ENCODE data around the gene CNTNAP2.

The CNTNAP2 gene

GRCh38 chr7:148148456-148148855 is 2031.9 kb downstream of the CNTNAP2 start:
- no peak for FAIRE-seq
- TF ChIP-seq SPI1 (IDR thresholded peaks at IDR 0.05; ENCODE audit: low read depth, low read length) (no peak), PAX5 (IDR thresholded peaks at IDR 0.05; ENCODE audit: insufficient read depth, low read length, severe bottlenecking) (no peak), POLR2AphosphoS5 (IDR thresholded peaks at IDR 0.05; ENCODE audit: low read depth, low read length) (no peak), TAF1 (IDR thresholded peaks at IDR 0.05; ENCODE audit: low read depth, low read length) (no peak), POLR2A (IDR thresholded peaks at IDR 0.05; ENCODE audit: low read depth, low read length) (no peak), POU2F2 (IDR thresholded peaks at IDR 0.05; ENCODE audit: low read depth, low read length) (no peak)
- DNase-seq (ENCODE audit: insufficient read length, low spot score) = no peak

DNA sequence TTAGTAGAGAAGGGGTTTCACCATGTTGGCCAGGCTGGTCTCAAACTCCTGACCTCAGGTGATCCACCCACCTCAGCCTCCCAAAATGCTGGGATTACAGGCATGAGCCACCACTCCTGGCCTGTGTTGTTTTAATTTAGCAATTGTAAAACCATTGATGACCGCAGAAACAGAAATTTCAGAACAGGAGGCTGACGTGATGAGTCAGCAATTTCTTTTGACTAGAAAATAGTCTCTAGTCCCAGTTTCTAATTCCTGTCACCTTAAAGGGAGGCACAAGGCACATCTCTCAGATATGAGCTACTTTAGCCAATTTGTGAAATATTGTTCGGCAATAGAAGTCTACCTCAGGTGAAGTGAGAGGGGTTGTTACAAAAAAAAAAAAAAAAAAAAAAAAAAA is 2033.1 kb downstream of the CNTNAP2 start:
- FAIRE-seq (no peak), DNase-seq (ENCODE audit: insufficient read length, low spot score) (no peak)
- TF ChIP-seq POLR2AphosphoS5 (IDR thresholded peaks at IDR 0.05; ENCODE audit: low read depth, low read length) = no peak
- TF ChIP-seq TAF1 (IDR thresholded peaks at IDR 0.05; ENCODE audit: low read depth, low read length) = no peak

DNA sequence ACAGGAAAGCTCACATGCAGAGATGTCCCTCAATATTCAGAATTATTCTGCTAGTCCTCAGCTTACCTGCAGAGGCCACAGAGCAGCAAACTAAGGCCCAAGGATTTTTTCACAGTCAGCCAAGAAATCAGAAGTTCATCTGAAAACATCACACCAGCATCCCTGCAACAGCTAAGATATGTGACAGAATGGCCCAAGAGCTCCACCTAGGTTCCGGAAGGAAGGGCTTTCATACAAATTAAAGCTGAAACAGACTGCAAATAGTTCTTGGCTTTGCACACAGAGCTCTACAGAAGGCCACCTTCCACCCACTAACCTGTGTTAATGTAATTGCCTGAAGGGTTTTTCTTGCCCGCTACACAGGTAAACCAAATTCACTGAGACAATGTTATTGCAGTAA is 2035.2 kb downstream of the CNTNAP2 start:
- DNase-seq (ENCODE audit: insufficient read length, low spot score) (no peak), FAIRE-seq (no peak)
- TF ChIP-seq PAX5 (IDR thresholded peaks at IDR 0.05; ENCODE audit: insufficient read depth, low read length, severe bottlenecking) = no peak
- TF ChIP-seq TAF1 (IDR thresholded peaks at IDR 0.05; ENCODE audit: low read depth, low read length) = no peak
- no peak for TF ChIP-seq SPI1 (IDR thresholded peaks at IDR 0.05; ENCODE audit: low read depth, low read length)
- no peak for TF ChIP-seq POLR2A (IDR thresholded peaks at IDR 0.05; ENCODE audit: low read depth, low read length)
- no peak for TF ChIP-seq POLR2AphosphoS5 (IDR thresholded peaks at IDR 0.05; ENCODE audit: low read depth, low read length)
- TF ChIP-seq POU2F2 (IDR thresholded peaks at IDR 0.05; ENCODE audit: low read depth, low read length) = no peak

DNA sequence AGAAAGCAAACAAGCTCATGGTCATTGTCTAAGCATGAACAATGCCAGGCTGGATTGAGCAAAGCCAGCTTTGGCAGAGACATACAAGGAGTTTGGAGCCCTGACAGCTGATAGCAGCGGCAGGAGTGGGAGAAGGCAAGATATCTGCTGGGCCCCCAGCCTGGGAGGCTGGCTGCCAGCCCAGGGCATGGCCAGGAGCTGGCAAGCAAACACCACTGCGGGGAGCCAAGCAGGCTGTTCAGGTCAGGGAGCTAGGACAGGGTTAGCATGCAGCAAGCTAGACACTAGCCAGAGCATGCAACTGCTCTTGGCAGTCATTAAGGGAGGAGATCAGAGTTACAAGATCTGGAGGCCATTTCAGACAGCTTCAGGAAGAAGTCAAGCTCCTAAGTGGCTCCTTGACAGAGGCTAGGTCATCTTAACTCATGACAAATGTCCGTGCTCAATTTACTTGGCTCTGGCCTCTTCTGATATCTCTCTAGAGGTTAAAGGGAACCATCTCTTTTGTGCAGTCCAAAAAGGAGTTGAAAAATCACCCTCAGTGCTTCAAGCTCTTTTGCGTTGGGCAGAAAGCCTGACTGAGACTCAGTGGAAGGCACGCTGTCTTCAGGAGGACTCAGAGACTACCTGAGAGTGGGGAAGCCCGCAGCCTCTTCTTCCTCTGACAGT is 2037.1 kb downstream of the CNTNAP2 start:
- no peak for DNase-seq (ENCODE audit: insufficient read length, low spot score)
- no peak for FAIRE-seq
- TF ChIP-seq POU2F2 (IDR thresholded peaks at IDR 0.05; ENCODE audit: low read depth, low read length) = no peak
- TF ChIP-seq PAX5 (IDR thresholded peaks at IDR 0.05; ENCODE audit: insufficient read depth, low read length, severe bottlenecking) = no peak
- TF ChIP-seq SPI1 (IDR thresholded peaks at IDR 0.05; ENCODE audit: low read depth, low read length) = no peak
- no peak for TF ChIP-seq POLR2A (IDR thresholded peaks at IDR 0.05; ENCODE audit: low read depth, low read length)
- TF ChIP-seq POLR2AphosphoS5 (IDR thresholded peaks at IDR 0.05; ENCODE audit: low read depth, low read length) = no peak
- no peak for TF ChIP-seq TAF1 (IDR thresholded peaks at IDR 0.05; ENCODE audit: low read depth, low read length)

GRCh38 chr7:148155000-148155399 is 2038.4 kb downstream of the CNTNAP2 start:
- no peak for DNase-seq (ENCODE audit: insufficient read length, low spot score)
- TF ChIP-seq SPI1 (IDR thresholded peaks at IDR 0.05; ENCODE audit: low read depth, low read length) = no peak
- no peak for TF ChIP-seq POU2F2 (IDR thresholded peaks at IDR 0.05; ENCODE audit: low read depth, low read length)
- no peak for TF ChIP-seq PAX5 (IDR thresholded peaks at IDR 0.05; ENCODE audit: insufficient read depth, low read length, severe bottlenecking)
- TF ChIP-seq POLR2A (IDR thresholded peaks at IDR 0.05; ENCODE audit: low read depth, low read length) = no peak
- TF ChIP-seq TAF1 (IDR thresholded peaks at IDR 0.05; ENCODE audit: low read depth, low read length) = no peak
- TF ChIP-seq POLR2AphosphoS5 (IDR thresholded peaks at IDR 0.05; ENCODE audit: low read depth, low read length) = no peak
- no peak for FAIRE-seq

DNA sequence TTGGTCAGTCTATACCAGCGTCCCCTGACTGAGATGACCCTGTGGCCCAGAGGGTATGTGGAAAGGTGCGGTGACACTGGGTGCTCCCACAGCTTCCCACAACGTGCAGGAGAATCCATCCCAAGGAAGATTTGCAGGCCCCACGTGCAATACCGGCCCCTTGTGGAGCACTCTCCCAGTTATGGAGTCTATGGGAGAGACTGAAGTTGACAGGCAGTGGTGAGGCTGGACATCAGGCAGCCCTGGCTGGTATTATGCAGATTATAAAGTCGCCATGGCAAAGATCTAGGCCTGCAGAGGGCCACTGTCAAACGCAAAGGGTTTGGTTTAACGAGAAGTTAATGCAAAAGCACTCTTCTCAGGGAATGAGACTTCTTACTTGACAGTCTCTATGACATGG is 2039.2 kb downstream of the CNTNAP2 start:
- FAIRE-seq (no peak), DNase-seq (ENCODE audit: insufficient read length, low spot score) (no peak)
- TF ChIP-seq TAF1 (IDR thresholded peaks at IDR 0.05; ENCODE audit: low read depth, low read length) (no peak), POLR2AphosphoS5 (IDR thresholded peaks at IDR 0.05; ENCODE audit: low read depth, low read length) (no peak), SPI1 (IDR thresholded peaks at IDR 0.05; ENCODE audit: low read depth, low read length) (no peak), PAX5 (IDR thresholded peaks at IDR 0.05; ENCODE audit: insufficient read depth, low read length, severe bottlenecking) (no peak), POLR2A (IDR thresholded peaks at IDR 0.05; ENCODE audit: low read depth, low read length) (no peak), POU2F2 (IDR thresholded peaks at IDR 0.05; ENCODE audit: low read depth, low read length) (no peak)

GRCh38 chr7:148156233-148156632 is 2039.6 kb downstream of the CNTNAP2 start:
- DNase-seq (ENCODE audit: insufficient read length, low spot score) (no peak), FAIRE-seq (no peak)

DNA sequence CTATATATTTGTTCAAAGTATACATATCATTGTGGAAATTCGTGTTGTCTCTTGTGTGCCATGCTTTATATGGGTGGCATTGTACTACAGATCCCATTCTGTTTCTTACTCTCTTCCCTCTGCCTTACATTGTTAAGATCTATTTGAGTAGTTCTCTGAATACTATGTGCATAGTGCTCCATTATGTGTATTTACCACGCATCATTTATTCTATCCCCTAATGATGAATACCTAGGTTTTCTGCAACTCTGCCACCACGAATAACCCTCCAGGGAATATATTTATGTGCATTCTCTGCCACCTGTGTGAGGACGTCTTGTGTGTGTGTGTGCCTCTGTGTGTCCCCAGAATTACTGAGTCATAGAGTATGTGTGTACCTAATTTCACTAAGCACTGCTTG is 2042.7 kb downstream of the CNTNAP2 start:
- no peak for FAIRE-seq
- DNase-seq (ENCODE audit: insufficient read length, low spot score) = no peak
- TF ChIP-seq TAF1 (IDR thresholded peaks at IDR 0.05; ENCODE audit: low read depth, low read length) (no peak), SPI1 (IDR thresholded peaks at IDR 0.05; ENCODE audit: low read depth, low read length) (no peak), POLR2AphosphoS5 (IDR thresholded peaks at IDR 0.05; ENCODE audit: low read depth, low read length) (no peak), POLR2A (IDR thresholded peaks at IDR 0.05; ENCODE audit: low read depth, low read length) (no peak), POU2F2 (IDR thresholded peaks at IDR 0.05; ENCODE audit: low read depth, low read length) (no peak), PAX5 (IDR thresholded peaks at IDR 0.05; ENCODE audit: insufficient read depth, low read length, severe bottlenecking) (no peak)

More at GRCh38 chr7:148156233-148156632, 2039.6 kb downstream of the CNTNAP2 start:
- TF ChIP-seq TAF1 (IDR thresholded peaks at IDR 0.05; ENCODE audit: low read depth, low read length) (no peak), POU2F2 (IDR thresholded peaks at IDR 0.05; ENCODE audit: low read depth, low read length) (no peak)

GRCh38 chr7:148161776-148162175 is 2045.2 kb downstream of the CNTNAP2 start:
- FAIRE-seq = no peak
- no peak for DNase-seq (ENCODE audit: insufficient read length, low spot score)
- no peak for TF ChIP-seq POU2F2 (IDR thresholded peaks at IDR 0.05; ENCODE audit: low read depth, low read length)
- no peak for TF ChIP-seq SPI1 (IDR thresholded peaks at IDR 0.05; ENCODE audit: low read depth, low read length)
- TF ChIP-seq POLR2A (IDR thresholded peaks at IDR 0.05; ENCODE audit: low read depth, low read length) = no peak
- TF ChIP-seq TAF1 (IDR thresholded peaks at IDR 0.05; ENCODE audit: low read depth, low read length) = no peak
- no peak for TF ChIP-seq POLR2AphosphoS5 (IDR thresholded peaks at IDR 0.05; ENCODE audit: low read depth, low read length)
- no peak for TF ChIP-seq PAX5 (IDR thresholded peaks at IDR 0.05; ENCODE audit: insufficient read depth, low read length, severe bottlenecking)

- TF ChIP-seq POU2F2 (IDR thresholded peaks at IDR 0.05; ENCODE audit: low read depth, low read length) (no peak), POLR2AphosphoS5 (IDR thresholded peaks at IDR 0.05; ENCODE audit: low read depth, low read length) (no peak), PAX5 (IDR thresholded peaks at IDR 0.05; ENCODE audit: insufficient read depth, low read length, severe bottlenecking) (no peak), TAF1 (IDR thresholded peaks at IDR 0.05; ENCODE audit: low read depth, low read length) (no peak), SPI1 (IDR thresholded peaks at IDR 0.05; ENCODE audit: low read depth, low read length) (no peak), POLR2A (IDR thresholded peaks at IDR 0.05; ENCODE audit: low read depth, low read length) (no peak)
- DNase-seq (ENCODE audit: insufficient read length, low spot score) (no peak), FAIRE-seq (no peak)
These were observed 2046.2 kb downstream of the CNTNAP2 start for GRCh38 chr7:148162808-148163207.
